ENCODE results near the gene PLA1A.

Gene PLA1A

GRCh38 chr3:119631516-119631915 lies 33.8 kb downstream of the PLA1A start:
- H3K4me3 ChIP-seq (ENCODE audit: low read depth, low read length): no peak overlapping the region
- TF ChIP-seq MYC (IDR thresholded peaks at IDR 0.05; ENCODE audit: low read depth, low read length) (no peak), POLR2A (IDR thresholded peaks at IDR 0.05; ENCODE audit: extremely low read depth, insufficient read length) (no peak), CTCF (IDR thresholded peaks at IDR 0.05; ENCODE audit: low read depth, low read length) (no peak)
- TF ChIP-seq, protein P1, sequence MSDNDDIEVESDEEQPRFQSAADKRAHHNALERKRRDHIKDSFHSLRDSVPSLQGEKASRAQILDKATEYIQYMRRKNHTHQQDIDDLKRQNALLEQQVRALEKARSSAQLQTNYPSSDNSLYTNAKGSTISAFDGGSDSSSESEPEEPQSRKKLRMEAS (IDR thresholded peaks at IDR 0.05; ENCODE audit: low read depth, low read length): no peak
- DNase-seq (ENCODE audit: low read depth): no peak

GRCh38 chr3:119632216-119632615 lies 34.5 kb downstream of the PLA1A start:
- no peak for DNase-seq (ENCODE audit: low read depth)
- no peak overlapping the region for H3K4me3 ChIP-seq (ENCODE audit: low read depth, low read length)
- TF ChIP-seq, protein P1 (IDR thresholded peaks at IDR 0.05; ENCODE audit: low read depth, low read length): no peak
- TF ChIP-seq POLR2A (IDR thresholded peaks at IDR 0.05; ENCODE audit: extremely low read depth, insufficient read length): no peak
- TF ChIP-seq CTCF (IDR thresholded peaks at IDR 0.05; ENCODE audit: low read depth, low read length): no peak
- no peak for TF ChIP-seq MYC (IDR thresholded peaks at IDR 0.05; ENCODE audit: low read depth, low read length)

DNA sequence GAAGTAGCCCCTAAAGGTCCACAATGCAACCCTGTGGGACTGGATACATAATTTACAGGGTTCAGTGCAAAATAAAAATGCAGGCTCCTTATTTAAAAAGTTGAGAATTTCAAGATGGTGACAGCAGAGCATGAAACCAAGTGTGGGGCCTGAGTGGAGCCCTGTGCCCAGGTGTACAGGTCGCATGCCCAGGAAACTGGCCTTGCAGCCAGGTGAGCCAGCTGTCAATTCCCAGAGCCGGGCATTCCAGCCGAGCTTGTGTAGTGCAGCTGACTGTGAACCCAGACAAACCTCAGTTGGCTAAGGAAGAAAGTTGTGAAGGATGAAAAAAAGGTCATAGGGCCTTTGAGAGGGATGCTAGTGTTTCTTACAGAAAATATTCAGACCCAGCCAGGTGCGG lies 35.1 kb downstream of the PLA1A start:
- TF ChIP-seq MYC (IDR thresholded peaks at IDR 0.05; ENCODE audit: low read depth, low read length) (no peak), CTCF (IDR thresholded peaks at IDR 0.05; ENCODE audit: low read depth, low read length) (no peak), POLR2A (IDR thresholded peaks at IDR 0.05; ENCODE audit: extremely low read depth, insufficient read length) (no peak)
- TF ChIP-seq, protein P1 (IDR thresholded peaks at IDR 0.05; ENCODE audit: low read depth, low read length): no peak
- H3K4me3 ChIP-seq (ENCODE audit: low read depth, low read length): no peak overlapping the region
- DNase-seq (ENCODE audit: low read depth): no peak

- no peak for TF ChIP-seq POLR2A (IDR thresholded peaks at IDR 0.05; ENCODE audit: extremely low read depth, insufficient read length)
- TF ChIP-seq, protein P1 (IDR thresholded peaks at IDR 0.05; ENCODE audit: low read depth, low read length): no peak
- no peak for TF ChIP-seq CTCF (IDR thresholded peaks at IDR 0.05; ENCODE audit: low read depth, low read length)
- no peak for TF ChIP-seq MYC (IDR thresholded peaks at IDR 0.05; ENCODE audit: low read depth, low read length)
- no peak for DNase-seq (ENCODE audit: low read depth)
- H3K4me3 ChIP-seq (ENCODE audit: low read depth, low read length): no peak overlapping the region
Measured at GRCh38 chr3:119635719-119636118, 38.0 kb downstream of the PLA1A start.

- TF ChIP-seq POLR2A (IDR thresholded peaks at IDR 0.05; ENCODE audit: extremely low read depth, insufficient read length): no peak
- TF ChIP-seq MYC (IDR thresholded peaks at IDR 0.05; ENCODE audit: low read depth, low read length): no peak
- TF ChIP-seq CTCF (IDR thresholded peaks at IDR 0.05; ENCODE audit: low read depth, low read length): no peak
- TF ChIP-seq, protein P1 (IDR thresholded peaks at IDR 0.05; ENCODE audit: low read depth, low read length): no peak
- DNase-seq (ENCODE audit: low read depth): no peak
- H3K4me3 ChIP-seq (ENCODE audit: low read depth, low read length): no peak overlapping the region
Measured at GRCh38 chr3:119636249-119636648, 38.6 kb downstream of the PLA1A start.
